ENCODE results near the gene ABHD14A.

- TF ChIP-seq CTCF (conservative IDR thresholded peaks at IDR 0.05 in 1 of 2, IDR thresholded peaks at IDR 0.05 in 1 of 2; ENCODE audit: extremely low read depth in 1 of 2, insufficient read depth in 1 of 2, low read depth in 1 of 2, low read length in 2 of 2): no peak
- TF ChIP-seq EZH2 (IDR thresholded peaks at IDR 0.05; ENCODE audit: borderline replicate concordance, low read length): no peak
Observed at GRCh38 chr3:51983578-51984268, 8.9 kb downstream of the ABHD14A start.

All from mammary epithelial cell (primary cell).